Measurements from ENCODE around the gene VASH2. TPM values are rescaled to one million over a fixed set of nuclear protein-coding genes. Genes with fewer than 3 reads are reported as not detected.

The VASH2 gene
- total and polyA plus RNA-seq, 2 of the 8 experiments (the other 6 are each of a cell fraction or from before 2014, with no cell fraction given): 44.0 to 187 TPM

DNA sequence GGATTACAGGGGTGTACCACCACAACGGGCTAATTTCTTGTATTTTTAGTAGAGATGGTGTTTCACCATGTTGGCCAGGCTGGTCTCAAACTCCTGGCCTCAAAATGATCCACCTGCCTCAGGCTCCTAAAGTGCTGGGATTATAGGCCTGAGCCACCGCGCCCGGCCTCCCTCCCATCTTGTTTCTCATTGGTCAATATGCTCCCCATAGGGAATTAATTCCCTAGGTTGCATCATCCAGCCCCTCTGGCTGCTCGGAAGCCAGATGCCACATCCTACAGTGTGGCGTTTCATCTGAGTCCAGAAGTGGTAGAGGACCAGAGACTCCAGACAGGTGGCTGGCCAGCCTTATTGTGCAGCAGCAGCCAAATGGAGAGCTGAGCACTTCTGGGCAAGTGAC, 11.5 kb upstream of the VASH2 start:
- Histone ChIP-seq H3K4ac (replicated peaks; ENCODE audit: insufficient read length, low read depth, low read length) (peak overlapping the region; percentile 61), H2AK5ac (ENCODE audit: low read depth, low read length) (no peak overlapping the region), H3K56ac (replicated peaks; ENCODE audit: insufficient read length, low read depth, low read length) (no peak overlapping the region), H2BK15ac (ENCODE audit: low read length) (peak overlapping the region; percentile 36; the same call in 1 of the 2 replicates), H4K91ac (replicated peaks; ENCODE audit: insufficient read length, low read length) (peak overlapping the region; percentile 29), H3K14ac (ENCODE audit: insufficient read length) (no peak overlapping the region), H4K5ac (ENCODE audit: insufficient read length, low read depth, low read length) (peak overlapping the region; percentile 58), H3K27me3 (replicated peaks in 1 of 4; ENCODE audit: control insufficient read depth in 3 of 4, extremely low read depth in 1 of 4, insufficient read depth in 3 of 4, low read length in 3 of 4) (peaks cover 0 to 2% (median 0%) of the 10 kb centered on the region in 4 experiments; a peak in 1 of 7 replicates), H3K79me1 (ENCODE audit: low read depth, low read length) (no peaks in the 10 kb centered on the region), H3K27ac (ENCODE audit: low read depth, low read length) (no peak overlapping the region), H3K23me2 (ENCODE audit: low read depth, low read length) (no peaks in the 10 kb centered on the region), H3K36me3 (ENCODE audit: control insufficient read depth in 2 of 4, insufficient read depth in 4 of 4, low read length in 3 of 4) (no peaks in the 10 kb centered on the region), H3K23ac (ENCODE audit: insufficient read length) (peak overlapping the region; percentile 84), H2BK20ac (ENCODE audit: low read length) (0 out of 2 replicates have a peak overlapping the region, but pooled peaks have one; percentile 40), H3K4me1 (replicated peaks in 1 of 4; ENCODE audit: control insufficient read depth in 3 of 4, insufficient read depth in 4 of 4, low read length in 3 of 4) (peaks cover 1 to 4% (median 4%) of the 10 kb centered on the region in 4 experiments; a peak in 6 of 7 replicates), H3K9ac (replicated peaks in 1 of 4; ENCODE audit: extremely low read depth in 1 of 4, low read depth in 3 of 4, low read length in 3 of 4) (no peak overlapping the region), H4K8ac (ENCODE audit: extremely low read depth, insufficient read depth, low read length) (no peak overlapping the region), H2BK5ac (ENCODE audit: low read depth, low read length) (no peak overlapping the region; the same call in 1 of the 2 replicates), H2BK120ac (replicated peaks; ENCODE audit: low read depth, low read length) (peak overlapping the region; percentile 36), H3K4me3 (ENCODE audit: extremely low read depth in 1 of 4, insufficient read depth in 2 of 4, low read depth in 3 of 4, low read length in 4 of 4) (no peak overlapping the region), H3K79me2 (ENCODE audit: control insufficient read depth in 1 of 2, insufficient read depth in 2 of 2, low read length in 2 of 2) (no peaks in the 10 kb centered on the region), H3K4me2 (ENCODE audit: insufficient read depth in 1 of 2, low read depth in 2 of 2, low read length in 2 of 2) (no peak overlapping the region), H2AFZ (ENCODE audit: low read length) (peak overlapping the region; percentile 92; the same call in 1 of the 2 replicates), H3K9me3 (ENCODE audit: insufficient read depth in 2 of 2, low read depth in 1 of 2, low read length in 1 of 2) (0 out of 4 replicates have a peak, but pooled peaks cover 0 to 2% of the 10 kb centered on the region in 2 experiments), H3K18ac (ENCODE audit: extremely low read depth, low read length) (peak overlapping the region; percentile 42), H2BK12ac (ENCODE audit: low read depth, low read length) (peak overlapping the region; percentile 30; the same call in 1 of the 2 replicates), H4K20me1 (replicated peaks in 1 of 2; ENCODE audit: control insufficient read depth in 1 of 2, insufficient read depth in 2 of 2, low read length in 2 of 2) (no peaks in the 10 kb centered on the region)
- POLR2A ChIA-PET (ENCODE audit: partially characterized antibody): interaction anchor here (0.7 to 2.0 kb wide), 10 partner anchors 8 to 330 kb away, joined by 3 to 8 read pairs (median 4); partner anchors contain the start of gene ATF3
- CTCF ChIA-PET (ENCODE audit: partially characterized antibody): interaction anchor here (0.6 to 1.7 kb wide), 4 partner anchors 10 to 79 kb away, joined by 3 to 7 read pairs (median 4); no protein-coding TSS in a partner anchor
- 83% methylated on average over 6 of the region's 6 CpGs; no CpG with 5 or more reads in 1 of the 2 experiments for WGBS, 2 experiments (ENCODE audit: extremely low coverage in 1 of 2, insufficient coverage in 1 of 2, insufficient read length in 1 of 2, insufficient replicate concordance in 2 of 2, low coverage in 1 of 2, low lambda C conversion rate in 2 of 2, missing lambda C conversion rate in 1 of 2)
- DNase-seq (ENCODE audit: low read depth in 1 of 2, low spot score in 2 of 2): no peak
- FAIRE-seq: no peak
- TF ChIP-seq BCL11A (IDR thresholded peaks at IDR 0.05; ENCODE audit: low read depth in 2 of 2, low read length in 2 of 2) (no peak), POLR2AphosphoS5 (IDR thresholded peaks at IDR 0.05; ENCODE audit: low read depth, low read length) (no peak), CEBPB (IDR thresholded peaks at IDR 0.05; ENCODE audit: low read depth, low read length) (peak; percentile 60), TAF1 (IDR thresholded peaks at IDR 0.05; ENCODE audit: low read depth, low read length) (no peak), YY1 (IDR thresholded peaks at IDR 0.05; ENCODE audit: low read depth, low read length) (no peak), E2F6 (IDR thresholded peaks at IDR 0.05) (no peak), CBX5 (IDR thresholded peaks at IDR 0.05; ENCODE audit: low read depth, low read length) (no peak)
- TF ChIP-seq, protein P1, sequence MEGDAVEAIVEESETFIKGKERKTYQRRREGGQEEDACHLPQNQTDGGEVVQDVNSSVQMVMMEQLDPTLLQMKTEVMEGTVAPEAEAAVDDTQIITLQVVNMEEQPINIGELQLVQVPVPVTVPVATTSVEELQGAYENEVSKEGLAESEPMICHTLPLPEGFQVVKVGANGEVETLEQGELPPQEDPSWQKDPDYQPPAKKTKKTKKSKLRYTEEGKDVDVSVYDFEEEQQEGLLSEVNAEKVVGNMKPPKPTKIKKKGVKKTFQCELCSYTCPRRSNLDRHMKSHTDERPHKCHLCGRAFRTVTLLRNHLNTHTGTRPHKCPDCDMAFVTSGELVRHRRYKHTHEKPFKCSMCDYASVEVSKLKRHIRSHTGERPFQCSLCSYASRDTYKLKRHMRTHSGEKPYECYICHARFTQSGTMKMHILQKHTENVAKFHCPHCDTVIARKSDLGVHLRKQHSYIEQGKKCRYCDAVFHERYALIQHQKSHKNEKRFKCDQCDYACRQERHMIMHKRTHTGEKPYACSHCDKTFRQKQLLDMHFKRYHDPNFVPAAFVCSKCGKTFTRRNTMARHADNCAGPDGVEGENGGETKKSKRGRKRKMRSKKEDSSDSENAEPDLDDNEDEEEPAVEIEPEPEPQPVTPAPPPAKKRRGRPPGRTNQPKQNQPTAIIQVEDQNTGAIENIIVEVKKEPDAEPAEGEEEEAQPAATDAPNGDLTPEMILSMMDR (IDR thresholded peaks at IDR 0.05; ENCODE audit: control extremely low read depth in 1 of 3, insufficient read depth in 1 of 3, low read depth in 1 of 3, low read length in 3 of 3): no peak
- TF ChIP-seq, protein P2, sequence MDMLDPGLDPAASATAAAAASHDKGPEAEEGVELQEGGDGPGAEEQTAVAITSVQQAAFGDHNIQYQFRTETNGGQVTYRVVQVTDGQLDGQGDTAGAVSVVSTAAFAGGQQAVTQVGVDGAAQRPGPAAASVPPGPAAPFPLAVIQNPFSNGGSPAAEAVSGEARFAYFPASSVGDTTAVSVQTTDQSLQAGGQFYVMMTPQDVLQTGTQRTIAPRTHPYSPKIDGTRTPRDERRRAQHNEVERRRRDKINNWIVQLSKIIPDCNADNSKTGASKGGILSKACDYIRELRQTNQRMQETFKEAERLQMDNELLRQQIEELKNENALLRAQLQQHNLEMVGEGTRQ (IDR thresholded peaks at IDR 0.05; ENCODE audit: low read length): no peak
